ENCODE measurements around the gene CLEC18B. TPM values are rescaled to one million over a fixed set of nuclear protein-coding genes. Genes with fewer than 3 reads are reported as not detected.
"Not testable (repeated sequence)": the region's sequence is repeated elsewhere in the genome, so short reads cannot be mapped to it uniquely, and the experiment has no call there.

CLEC18B gene
- total RNA-seq, 1 experiment from 2014 or later: 0.87 TPM

DNA sequence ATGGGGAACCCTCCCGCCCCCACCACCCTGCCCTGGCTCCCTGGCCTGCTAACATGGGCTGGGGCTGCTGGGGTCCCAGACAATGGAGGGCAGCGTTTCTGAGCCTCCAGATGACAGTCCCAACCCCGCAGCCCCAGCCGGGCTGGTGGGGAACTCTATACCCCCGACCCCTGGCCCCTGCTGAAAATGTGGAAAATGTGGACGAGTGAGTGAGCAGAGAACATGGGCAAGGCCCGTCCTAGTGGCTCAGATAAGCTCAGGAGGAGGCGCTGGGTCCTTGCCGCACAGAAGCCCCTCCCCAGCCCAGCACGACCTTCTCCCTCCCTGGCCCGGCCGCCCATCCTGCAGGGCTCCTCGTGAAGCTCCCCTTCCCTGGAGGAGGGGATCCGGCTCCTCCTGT, 1.5 kb downstream of the CLEC18B start:
- CTCF ChIA-PET; H4K20me1 ChIP-seq (ENCODE audit: low read length); H3K36me3 ChIP-seq (ENCODE audit: low read depth, low read length); H2AFZ ChIP-seq (ENCODE audit: low read length); H3K9me2 ChIP-seq (replicated peaks; ENCODE audit: low read length); H3K9ac ChIP-seq (ENCODE audit: low read length); intact Hi-C loops (cut with micrococcal nuclease); H3K27ac ChIP-seq (ENCODE audit: low read length); DNase-seq; H3F3A ChIP-seq (ENCODE audit: low read length, unreplicated experiment); ATAC-seq; H3K9me3 ChIP-seq (ENCODE audit: low read length); H3K4me1 ChIP-seq (ENCODE audit: insufficient read depth, low read length); H3K79me2 ChIP-seq (ENCODE audit: low read length); BruUV-seq (replicated peaks); H3K27me3 ChIP-seq (ENCODE audit: low read length); POLR2A ChIA-PET (ENCODE audit: unreplicated experiment); H3K4me2 ChIP-seq (ENCODE audit: low read length); H3K4me3 ChIP-seq (ENCODE audit: low read length): not testable (repeated sequence)

DNA sequence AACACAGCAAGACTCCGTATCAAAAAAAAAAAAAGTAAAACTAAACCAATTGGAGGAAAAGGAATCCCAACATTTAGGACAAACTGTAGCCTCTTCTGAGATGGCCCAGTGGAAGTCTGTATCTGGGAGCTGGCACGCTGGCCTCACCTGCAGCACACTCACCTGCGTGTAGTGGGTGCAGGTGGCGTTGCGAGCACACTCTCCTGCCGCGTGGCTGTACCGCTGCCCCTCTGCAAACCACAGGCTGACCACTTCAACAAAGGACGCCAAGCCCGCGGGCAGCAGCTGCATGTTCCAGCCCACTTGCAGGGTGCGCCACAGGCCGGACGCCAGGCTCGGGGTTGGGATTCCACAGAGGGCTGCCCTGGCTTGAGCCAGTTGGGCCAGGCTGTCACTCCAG, 3.4 kb downstream of the CLEC18B start:
- BruUV-seq (replicated peaks); H3K9me2 ChIP-seq (replicated peaks; ENCODE audit: low read length); H3K9me3 ChIP-seq (ENCODE audit: low read length); H2AFZ ChIP-seq (ENCODE audit: low read length); CTCF ChIA-PET; H3K4me2 ChIP-seq (ENCODE audit: low read length); H3K36me3 ChIP-seq (ENCODE audit: low read depth, low read length); H3F3A ChIP-seq (ENCODE audit: low read length, unreplicated experiment); POLR2A ChIA-PET (ENCODE audit: unreplicated experiment); ATAC-seq; H3K27me3 ChIP-seq (ENCODE audit: low read length); DNase-seq; H3K79me2 ChIP-seq (ENCODE audit: low read length); H3K9ac ChIP-seq (ENCODE audit: low read length); intact Hi-C loops (cut with micrococcal nuclease); H4K20me1 ChIP-seq (ENCODE audit: low read length); H3K4me1 ChIP-seq (ENCODE audit: insufficient read depth, low read length); H3K27ac ChIP-seq (ENCODE audit: low read length); H3K4me3 ChIP-seq (ENCODE audit: low read length): not testable (repeated sequence)

DNA sequence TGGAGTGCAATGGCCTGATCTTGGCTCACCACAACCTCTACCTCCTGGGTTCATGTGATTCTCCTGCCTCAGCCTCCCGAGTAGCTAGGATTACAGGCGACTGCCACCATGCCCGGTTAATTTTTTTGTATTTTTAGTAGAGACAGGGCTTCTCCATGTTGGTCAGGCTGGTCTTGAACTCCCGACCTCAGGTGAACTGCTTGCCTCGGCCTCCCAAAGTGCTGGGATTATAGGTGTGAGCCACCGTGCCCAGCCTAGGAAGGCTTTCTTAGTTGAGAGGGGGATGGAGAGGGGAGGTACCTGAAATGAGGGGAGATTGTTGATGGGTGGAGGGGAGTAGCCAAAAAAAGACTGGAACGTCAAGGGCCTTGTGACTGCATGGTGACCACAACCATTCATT, 7.4 kb downstream of the CLEC18B start:
- not testable (repeated sequence) for H3K9ac ChIP-seq (ENCODE audit: low read length)

DNA sequence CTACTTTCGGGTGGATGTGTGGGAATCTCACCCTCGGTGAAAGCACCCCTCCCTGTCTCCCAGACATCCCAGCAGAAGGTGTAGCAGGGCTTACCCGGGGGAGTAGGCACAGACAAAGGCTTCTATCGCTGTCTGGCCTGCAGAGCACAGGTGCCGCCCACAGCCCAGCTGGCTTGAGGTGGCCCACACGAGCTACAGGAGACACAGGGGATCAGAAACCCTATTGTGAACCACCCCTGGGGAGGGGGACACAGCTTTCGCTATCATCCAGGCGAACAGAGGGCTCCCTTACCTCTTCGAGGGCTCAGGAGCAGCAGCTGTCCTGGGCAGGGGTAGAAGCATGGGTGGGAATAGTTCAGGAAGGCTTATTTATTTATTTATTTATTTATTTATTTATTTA, 7.8 kb downstream of the CLEC18B start:
- H3K27me3 ChIP-seq (ENCODE audit: low read length); H3K4me3 ChIP-seq (ENCODE audit: low read length); H3K4me2 ChIP-seq (ENCODE audit: low read length); ATAC-seq; H3K36me3 ChIP-seq (ENCODE audit: low read depth, low read length); H4K20me1 ChIP-seq (ENCODE audit: low read length); H2AFZ ChIP-seq (ENCODE audit: low read length); CTCF ChIA-PET; H3K27ac ChIP-seq (ENCODE audit: low read length); H3K9me3 ChIP-seq (ENCODE audit: low read length); H3F3A ChIP-seq (ENCODE audit: low read length, unreplicated experiment); BruUV-seq (replicated peaks); intact Hi-C loops (cut with micrococcal nuclease); POLR2A ChIA-PET (ENCODE audit: unreplicated experiment); DNase-seq; H3K9ac ChIP-seq (ENCODE audit: low read length); H3K4me1 ChIP-seq (ENCODE audit: insufficient read depth, low read length); H3K9me2 ChIP-seq (replicated peaks; ENCODE audit: low read length); H3K79me2 ChIP-seq (ENCODE audit: low read length): not testable (repeated sequence)

More for the DNA sequence above, 7.4 kb downstream of the CLEC18B start:
- H3K4me2 ChIP-seq (ENCODE audit: low read length); BruUV-seq (replicated peaks); H3K4me3 ChIP-seq (ENCODE audit: low read length); H3K27ac ChIP-seq (ENCODE audit: low read length); ATAC-seq; H4K20me1 ChIP-seq (ENCODE audit: low read length); H3K79me2 ChIP-seq (ENCODE audit: low read length); POLR2A ChIA-PET (ENCODE audit: unreplicated experiment); H3K9me2 ChIP-seq (replicated peaks; ENCODE audit: low read length); intact Hi-C loops (cut with micrococcal nuclease); CTCF ChIA-PET; H2AFZ ChIP-seq (ENCODE audit: low read length); DNase-seq; H3K36me3 ChIP-seq (ENCODE audit: low read depth, low read length); H3F3A ChIP-seq (ENCODE audit: low read length, unreplicated experiment); H3K27me3 ChIP-seq (ENCODE audit: low read length); H3K9me3 ChIP-seq (ENCODE audit: low read length); H3K4me1 ChIP-seq (ENCODE audit: insufficient read depth, low read length): not testable (repeated sequence)

DNA sequence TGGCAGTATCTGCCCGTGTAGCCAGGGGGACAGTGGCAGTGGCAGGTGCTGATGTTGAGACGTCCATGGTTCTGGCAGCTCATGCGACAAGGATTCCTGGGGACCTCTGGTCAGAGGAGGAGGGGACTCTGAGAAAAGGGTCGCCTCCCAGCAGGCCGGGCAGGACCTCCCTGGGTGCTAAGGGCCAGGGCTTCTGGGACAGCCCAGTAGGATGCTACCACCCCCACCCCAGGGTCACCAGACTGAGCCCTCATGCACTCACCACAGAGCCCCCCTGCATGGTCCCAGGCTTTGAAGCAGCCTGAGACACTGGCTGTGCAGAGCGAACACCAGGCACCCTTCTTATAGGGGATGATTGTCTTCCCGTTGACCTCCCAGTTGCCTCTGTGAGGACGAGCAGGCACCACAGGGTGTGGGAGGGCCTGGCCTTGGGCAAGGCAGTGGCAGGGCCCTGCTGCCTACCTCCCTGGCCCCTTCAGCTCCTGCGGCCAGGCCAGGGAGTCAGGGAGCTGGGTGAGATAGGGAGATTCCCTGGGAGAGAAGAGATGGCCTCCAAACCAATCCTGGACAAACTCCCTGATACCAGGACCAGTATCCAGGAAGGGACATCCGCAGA, 8.4 kb downstream of the CLEC18B start:
- ATAC-seq; DNase-seq; H2AFZ ChIP-seq (ENCODE audit: low read length); H3K27me3 ChIP-seq (ENCODE audit: low read length); H4K20me1 ChIP-seq (ENCODE audit: low read length); H3K4me2 ChIP-seq (ENCODE audit: low read length); BruUV-seq (replicated peaks); H3K79me2 ChIP-seq (ENCODE audit: low read length); H3K4me1 ChIP-seq (ENCODE audit: insufficient read depth, low read length); H3K27ac ChIP-seq (ENCODE audit: low read length); H3K9me2 ChIP-seq (replicated peaks; ENCODE audit: low read length); CTCF ChIA-PET; H3K36me3 ChIP-seq (ENCODE audit: low read depth, low read length); H3K9ac ChIP-seq (ENCODE audit: low read length); H3F3A ChIP-seq (ENCODE audit: low read length, unreplicated experiment); H3K9me3 ChIP-seq (ENCODE audit: low read length); H3K4me3 ChIP-seq (ENCODE audit: low read length); POLR2A ChIA-PET (ENCODE audit: unreplicated experiment); intact Hi-C loops (cut with micrococcal nuclease): not testable (repeated sequence)

DNA sequence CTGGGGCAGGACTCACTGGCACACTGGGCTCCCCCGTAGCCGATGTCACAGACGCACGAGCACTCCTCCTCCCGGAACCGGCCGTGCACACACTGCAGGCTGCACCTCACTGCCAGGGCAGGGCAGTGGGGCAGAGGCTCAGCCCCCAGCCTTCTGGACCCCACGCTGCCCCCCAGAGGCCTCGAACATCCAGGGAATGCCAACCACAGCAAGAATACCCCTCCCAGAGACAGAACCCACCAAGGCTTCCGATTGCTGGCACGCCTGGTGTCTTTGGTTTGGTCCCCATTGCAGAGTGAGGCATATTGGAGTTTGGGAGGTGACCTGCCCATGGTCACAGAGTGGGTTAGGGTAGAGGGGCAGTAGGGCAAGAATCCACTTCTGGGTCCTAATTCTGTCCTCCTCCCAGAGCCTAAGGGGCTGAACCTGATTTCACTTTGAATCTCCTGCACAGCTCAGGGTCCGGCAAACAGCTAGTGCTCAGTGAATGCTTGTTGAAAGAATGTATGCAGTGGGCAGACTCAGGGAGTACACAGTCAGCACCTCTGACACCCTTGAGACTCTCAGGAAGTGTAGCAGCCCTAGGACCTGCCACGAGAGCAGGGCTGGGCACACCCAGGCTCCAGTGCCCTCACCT, 9.0 kb downstream of the CLEC18B start:
- intact Hi-C loops (cut with micrococcal nuclease); H3F3A ChIP-seq (ENCODE audit: low read length, unreplicated experiment); H3K4me3 ChIP-seq (ENCODE audit: low read length); H3K79me2 ChIP-seq (ENCODE audit: low read length); H3K9me2 ChIP-seq (replicated peaks; ENCODE audit: low read length); H3K27me3 ChIP-seq (ENCODE audit: low read length); DNase-seq; ATAC-seq; CTCF ChIA-PET; POLR2A ChIA-PET (ENCODE audit: unreplicated experiment); H3K36me3 ChIP-seq (ENCODE audit: low read depth, low read length); H4K20me1 ChIP-seq (ENCODE audit: low read length); H3K27ac ChIP-seq (ENCODE audit: low read length); H3K9ac ChIP-seq (ENCODE audit: low read length); H3K9me3 ChIP-seq (ENCODE audit: low read length); BruUV-seq (replicated peaks); H3K4me1 ChIP-seq (ENCODE audit: insufficient read depth, low read length); H3K4me2 ChIP-seq (ENCODE audit: low read length); H2AFZ ChIP-seq (ENCODE audit: low read length): not testable (repeated sequence)

DNA sequence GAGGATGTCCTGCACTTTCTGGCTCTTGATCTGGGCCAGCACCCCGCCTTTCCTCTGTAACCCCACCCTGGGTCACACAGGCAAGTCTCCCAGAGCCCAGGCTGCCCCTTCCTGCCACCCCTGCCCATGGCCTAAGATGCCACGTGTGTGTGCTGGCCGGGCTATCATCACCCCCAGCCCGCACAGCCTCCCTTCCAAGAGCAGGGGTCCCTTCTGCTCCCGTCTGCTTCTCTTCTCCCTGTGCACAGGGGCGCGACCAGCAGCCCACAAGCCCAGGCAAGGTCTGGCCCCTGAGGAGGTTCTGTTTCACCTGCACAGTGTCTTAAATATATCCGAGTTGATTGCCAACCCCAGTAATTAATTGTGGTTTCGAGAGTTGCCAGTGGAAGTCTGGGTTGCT, 10.3 kb downstream of the CLEC18B start:
- H3K4me3 ChIP-seq (ENCODE audit: low read length); H2AFZ ChIP-seq (ENCODE audit: low read length); H3K4me2 ChIP-seq (ENCODE audit: low read length); CTCF ChIA-PET; H3F3A ChIP-seq (ENCODE audit: low read length, unreplicated experiment); BruUV-seq (replicated peaks); H3K36me3 ChIP-seq (ENCODE audit: low read depth, low read length); DNase-seq; H3K79me2 ChIP-seq (ENCODE audit: low read length); H3K9me2 ChIP-seq (replicated peaks; ENCODE audit: low read length); H3K9me3 ChIP-seq (ENCODE audit: low read length); H3K27me3 ChIP-seq (ENCODE audit: low read length); POLR2A ChIA-PET (ENCODE audit: unreplicated experiment); H3K9ac ChIP-seq (ENCODE audit: low read length); intact Hi-C loops (cut with micrococcal nuclease); ATAC-seq; H3K27ac ChIP-seq (ENCODE audit: low read length); H3K4me1 ChIP-seq (ENCODE audit: insufficient read depth, low read length); H4K20me1 ChIP-seq (ENCODE audit: low read length): not testable (repeated sequence)

Data from PC-3 (cell line).